Subcutaneous adipose tissue (tissue), 4 donors: Measurements from ENCODE around the gene NGFR. TPM values are rescaled to one million over a fixed set of nuclear protein-coding genes. Genes with fewer than 3 reads are reported as not detected.

ENCODE experiments used
- CTCF ChIP-seq: fragments of 450-650 bp; IDR thresholded peaks from one replicate; pipeline ENCODE4 v1.5.1; 2016; ENCODE audit warnings: low read depth, mild to moderate bottlenecking, control low read depth, antibody characterized with exemption, moderate library complexity
- total RNA-seq, 4 donors: library from RNA; depleted of rRNA; stranded (reverse); fragments of >200 nt; gene quantifications; one replicate each; pipeline ENCODE4 v1.1.0, GENCODE V29; 2016

NGFR gene
- total RNA-seq, 4 donors from 2014 or later: 0.51 to 2.8 (median 1.9) TPM

DNA sequence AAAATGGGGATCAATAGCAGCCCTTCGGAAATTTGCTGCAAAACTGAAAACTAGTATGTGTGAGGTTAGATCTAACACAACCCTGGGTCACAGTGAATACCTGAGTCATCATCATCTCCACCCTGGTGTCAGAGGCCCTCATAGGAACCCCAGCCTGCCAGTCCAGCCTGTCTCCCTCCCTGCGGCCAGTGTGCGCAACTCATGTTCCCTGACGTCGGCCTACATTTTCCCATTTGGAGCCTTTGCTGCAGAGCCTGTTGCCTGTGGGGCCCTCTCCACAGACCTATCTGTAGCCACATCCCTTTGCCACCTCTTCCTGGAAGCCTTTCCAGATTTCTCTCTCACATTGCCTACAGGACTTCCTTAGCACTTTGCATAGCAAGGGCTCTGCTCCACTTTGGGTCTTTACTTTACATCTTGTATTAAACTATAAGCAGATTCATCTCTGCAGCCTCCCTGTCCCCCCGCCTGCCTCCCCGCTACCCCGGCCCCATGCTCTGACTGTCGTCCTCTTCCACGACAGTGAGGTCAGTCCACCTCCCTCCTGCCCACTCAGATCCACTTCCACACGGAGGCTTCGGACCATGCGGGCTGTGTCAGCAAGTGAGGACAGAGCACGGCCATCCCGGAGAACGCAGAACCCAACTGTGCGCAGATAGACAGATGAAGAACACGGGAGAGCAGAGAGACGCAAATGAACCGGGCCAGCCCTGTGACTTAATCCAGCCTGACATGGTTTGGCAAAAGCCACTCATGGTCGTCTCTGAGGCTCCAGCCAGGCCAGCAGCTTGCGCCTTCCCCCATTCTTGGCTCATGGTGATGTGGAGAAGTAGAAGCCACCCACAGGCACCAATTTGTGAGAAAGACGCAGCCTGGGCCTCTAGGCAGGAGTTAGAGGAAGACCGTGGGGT is 31.0 kb downstream of the NGFR start:
- no peak for TF ChIP-seq CTCF

GRCh38 chr17:49527927-49528651 is 33.0 kb downstream of the NGFR start:
- no peak for TF ChIP-seq CTCF

DNA sequence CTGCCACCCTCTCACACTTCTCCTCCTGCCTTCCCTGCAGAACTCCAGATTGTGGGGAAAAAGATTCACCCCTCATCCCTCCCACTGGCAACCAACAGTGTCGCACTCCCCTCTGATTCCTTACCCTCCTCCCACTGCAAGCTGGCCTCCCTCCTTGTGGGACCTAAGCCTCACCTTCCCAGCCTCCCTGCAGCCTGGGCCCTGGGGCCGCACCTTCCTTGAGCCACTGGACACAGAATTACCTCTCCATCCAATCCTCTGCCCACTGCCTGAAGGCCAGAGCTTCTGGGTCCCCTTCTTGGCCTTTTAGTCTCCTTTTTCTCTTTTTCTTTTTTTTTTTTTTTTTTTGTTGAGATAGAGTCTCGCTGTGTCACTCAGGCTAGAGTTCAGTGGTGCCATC is 33.9 kb downstream of the NGFR start:
- TF ChIP-seq CTCF: no peak

GRCh38 chr17:49530118-49530517 is 35.0 kb downstream of the NGFR start:
- TF ChIP-seq CTCF: no peak

GRCh38 chr17:49543860-49544259 is 48.8 kb downstream of the NGFR start:
- TF ChIP-seq CTCF: no peak

DNA sequence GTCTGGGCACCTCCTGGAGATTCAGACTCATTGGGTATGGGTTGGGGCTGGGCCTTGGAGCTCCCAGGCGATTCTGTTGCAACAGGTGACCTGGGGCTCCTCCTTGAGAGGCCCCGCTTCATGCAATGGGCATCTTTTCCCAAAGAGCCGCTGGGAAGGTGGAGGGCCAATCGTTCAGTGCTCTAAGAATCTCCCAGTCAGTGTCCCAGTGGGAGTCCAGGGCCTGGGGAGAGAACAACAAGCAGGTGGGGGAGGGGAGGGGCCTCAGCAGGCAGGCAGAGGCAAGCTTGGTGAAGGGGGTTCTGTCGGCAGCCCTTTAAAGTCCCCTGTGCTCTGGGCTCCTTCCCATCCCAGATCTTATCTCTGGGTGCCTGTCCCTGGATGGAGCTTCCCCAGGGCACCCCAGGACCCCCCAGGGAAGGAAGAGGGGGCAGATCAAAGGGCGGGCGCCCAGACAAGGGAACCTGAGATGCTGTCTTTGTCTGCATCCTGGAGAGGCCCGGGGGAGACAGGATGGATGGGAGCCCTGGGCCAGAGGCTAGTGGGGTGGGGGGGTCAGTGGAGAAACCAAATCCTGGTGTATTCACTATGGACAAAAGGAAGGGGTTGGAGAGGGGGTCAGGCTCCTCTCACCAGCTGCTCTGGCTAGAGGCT is 50.0 kb downstream of the NGFR start:
- no peak for TF ChIP-seq CTCF
